ENCODE results near the gene CD276. TPM values are rescaled to one million over a fixed set of nuclear protein-coding genes. Genes with fewer than 3 reads are reported as not detected.
"Not testable (repeated sequence)": the region's sequence is repeated elsewhere in the genome, so short reads cannot be mapped to it uniquely, and the experiment has no call there.

Gene CD276
- polyA plus RNA-seq (2013, experiment 1 of 2): 267 TPM
- polyA plus RNA-seq (2013, experiment 2 of 2): 234 TPM

- Histone ChIP-seq H3K9me3 (ENCODE audit: control insufficient read depth, low read length) (no peaks in the 10 kb centered on the region), H3K36me3 (ENCODE audit: control insufficient read depth, insufficient read depth, low read length) (no peaks in the 10 kb centered on the region), H3K27ac (ENCODE audit: low read depth, low read length, severe bottlenecking) (peak within 1 kb of the TSS; percentile 95), H3K4me1 (ENCODE audit: control insufficient read depth, insufficient read depth, low read length, poor library complexity, severe bottlenecking) (peaks cover 45% of the 10 kb centered on the region), H3K4me3 (ENCODE audit: extremely low read depth, insufficient read depth, low read length, poor library complexity, severe bottlenecking) (peak within 1 kb of the TSS; percentile 86)
- WGBS, 2 experiments (ENCODE audit: insufficient coverage in 2 of 2): 0 to 1% methylated on average over 50 to 53 of the region's 69 CpGs
These were observed at the start of gene CD276 for GRCh38 chr15:73683777-73684580. TSS of gene CD276 (plus strand) at chr15:73684383. CDS start at chr15:73699640, 15,257 bp downstream.

GRCh38 chr15:73637527-73637926 lies 46.7 kb upstream of the CD276 start:
- H3K4me3 ChIP-seq (ENCODE audit: extremely low read depth, insufficient read depth, low read length, poor library complexity, severe bottlenecking): no peak overlapping the region
- H3K4me1 ChIP-seq (ENCODE audit: control insufficient read depth, insufficient read depth, low read length, poor library complexity, severe bottlenecking): peaks cover 15% of the 10 kb centered on the region
- WGBS, 2 experiments (ENCODE audit: insufficient coverage in 2 of 2): 20 to 90% methylated on average over 1 to 2 of the region's 2 CpGs
- H3K36me3 ChIP-seq (ENCODE audit: control insufficient read depth, insufficient read depth, low read length): no peaks in the 10 kb centered on the region
- H3K9me3 ChIP-seq (ENCODE audit: control insufficient read depth, low read length): peaks cover 12% of the 10 kb centered on the region
- H3K27ac ChIP-seq (ENCODE audit: low read depth, low read length, severe bottlenecking): no peak overlapping the region

- not testable (repeated sequence) for H3K36me3 ChIP-seq (ENCODE audit: control insufficient read depth, insufficient read depth, low read length); H3K27ac ChIP-seq (ENCODE audit: low read depth, low read length, severe bottlenecking); H3K4me1 ChIP-seq (ENCODE audit: control insufficient read depth, insufficient read depth, low read length, poor library complexity, severe bottlenecking); H3K4me3 ChIP-seq (ENCODE audit: extremely low read depth, insufficient read depth, low read length, poor library complexity, severe bottlenecking)
- peaks cover 12% of the 10 kb centered on the region for H3K9me3 ChIP-seq (ENCODE audit: control insufficient read depth, low read length)
- 97 to 100% methylated on average over 4 to 5 of the region's 5 CpGs for WGBS, 2 experiments (ENCODE audit: insufficient coverage in 2 of 2)
These were observed 44.7 kb upstream of the CD276 start for GRCh38 chr15:73639464-73639863.

GRCh38 chr15:73647259-73648013 lies 36.7 kb upstream of the CD276 start:
- H3K4me3 ChIP-seq (ENCODE audit: extremely low read depth, insufficient read depth, low read length, poor library complexity, severe bottlenecking): no peak overlapping the region
- H3K36me3 ChIP-seq (ENCODE audit: control insufficient read depth, insufficient read depth, low read length): no peaks in the 10 kb centered on the region
- H3K9me3 ChIP-seq (ENCODE audit: control insufficient read depth, low read length): no peaks in the 10 kb centered on the region
- 79 to 88% methylated on average over 3 to 5 of the region's 6 CpGs for WGBS, 2 experiments (ENCODE audit: insufficient coverage in 2 of 2)
- H3K4me1 ChIP-seq (ENCODE audit: control insufficient read depth, insufficient read depth, low read length, poor library complexity, severe bottlenecking): peaks cover 4% of the 10 kb centered on the region
- no peak overlapping the region for H3K27ac ChIP-seq (ENCODE audit: low read depth, low read length, severe bottlenecking)

GRCh38 chr15:73648014-73648295 lies 36.2 kb upstream of the CD276 start:
- H3K9me3 ChIP-seq (ENCODE audit: control insufficient read depth, low read length): no peaks in the 10 kb centered on the region
- H3K36me3 ChIP-seq (ENCODE audit: control insufficient read depth, insufficient read depth, low read length): no peaks in the 10 kb centered on the region
- peaks cover 4% of the 10 kb centered on the region for H3K4me1 ChIP-seq (ENCODE audit: control insufficient read depth, insufficient read depth, low read length, poor library complexity, severe bottlenecking)
- H3K27ac ChIP-seq (ENCODE audit: low read depth, low read length, severe bottlenecking): no peak overlapping the region
- H3K4me3 ChIP-seq (ENCODE audit: extremely low read depth, insufficient read depth, low read length, poor library complexity, severe bottlenecking): no peak overlapping the region
- 75 to 100% methylated on average over 1 of the region's 2 CpGs for WGBS, 2 experiments (ENCODE audit: insufficient coverage in 2 of 2)

- no peaks in the 10 kb centered on the region for H3K36me3 ChIP-seq (ENCODE audit: control insufficient read depth, insufficient read depth, low read length)
These were observed 33.6 kb upstream of the CD276 start for GRCh38 chr15:73650416-73651126.

GRCh38 chr15:73654659-73655058 lies 29.5 kb upstream of the CD276 start:
- H3K4me3 ChIP-seq (ENCODE audit: extremely low read depth, insufficient read depth, low read length, poor library complexity, severe bottlenecking): no peak overlapping the region
- no peak overlapping the region for H3K27ac ChIP-seq (ENCODE audit: low read depth, low read length, severe bottlenecking)
- H3K4me1 ChIP-seq (ENCODE audit: control insufficient read depth, insufficient read depth, low read length, poor library complexity, severe bottlenecking): no peaks in the 10 kb centered on the region
- 80 to 89% methylated on average over 1 of the region's 3 CpGs for WGBS, 2 experiments (ENCODE audit: insufficient coverage in 2 of 2)
- no peaks in the 10 kb centered on the region for H3K9me3 ChIP-seq (ENCODE audit: control insufficient read depth, low read length)
- H3K36me3 ChIP-seq (ENCODE audit: control insufficient read depth, insufficient read depth, low read length): no peaks in the 10 kb centered on the region

More at GRCh38 chr15:73650416-73651126, 33.6 kb upstream of the CD276 start:
- H3K9me3 ChIP-seq (ENCODE audit: control insufficient read depth, low read length): no peaks in the 10 kb centered on the region
- 94 to 100% methylated on average over 1 to 3 of the region's 3 CpGs for WGBS, 2 experiments (ENCODE audit: insufficient coverage in 2 of 2)
- H3K4me3 ChIP-seq (ENCODE audit: extremely low read depth, insufficient read depth, low read length, poor library complexity, severe bottlenecking): no peak overlapping the region
- H3K27ac ChIP-seq (ENCODE audit: low read depth, low read length, severe bottlenecking): no peak overlapping the region
- peaks cover 4% of the 10 kb centered on the region for H3K4me1 ChIP-seq (ENCODE audit: control insufficient read depth, insufficient read depth, low read length, poor library complexity, severe bottlenecking)

- no peak overlapping the region for H3K27ac ChIP-seq (ENCODE audit: low read depth, low read length, severe bottlenecking)
- no CpG with 5 or more reads among the region's 2 CpGs for WGBS, 2 experiments (ENCODE audit: insufficient coverage in 2 of 2)
- no peaks in the 10 kb centered on the region for H3K36me3 ChIP-seq (ENCODE audit: control insufficient read depth, insufficient read depth, low read length)
- no peaks in the 10 kb centered on the region for H3K9me3 ChIP-seq (ENCODE audit: control insufficient read depth, low read length)
- no peaks in the 10 kb centered on the region for H3K4me1 ChIP-seq (ENCODE audit: control insufficient read depth, insufficient read depth, low read length, poor library complexity, severe bottlenecking)
- no peak overlapping the region for H3K4me3 ChIP-seq (ENCODE audit: extremely low read depth, insufficient read depth, low read length, poor library complexity, severe bottlenecking)
These were observed 28.5 kb upstream of the CD276 start for GRCh38 chr15:73655724-73656123.

- H3K36me3 ChIP-seq (ENCODE audit: control insufficient read depth, insufficient read depth, low read length): no peaks in the 10 kb centered on the region
- H3K27ac ChIP-seq (ENCODE audit: low read depth, low read length, severe bottlenecking): no peak overlapping the region
- WGBS, 2 experiments (ENCODE audit: insufficient coverage in 2 of 2): 83% methylated on average over 1 of the region's 1 CpG; no CpG with 5 or more reads in 1 of the 2 experiments
- H3K4me3 ChIP-seq (ENCODE audit: extremely low read depth, insufficient read depth, low read length, poor library complexity, severe bottlenecking): no peak overlapping the region
- peaks cover 3% of the 10 kb centered on the region for H3K9me3 ChIP-seq (ENCODE audit: control insufficient read depth, low read length)
- H3K4me1 ChIP-seq (ENCODE audit: control insufficient read depth, insufficient read depth, low read length, poor library complexity, severe bottlenecking): no peaks in the 10 kb centered on the region
These were observed 25.5 kb upstream of the CD276 start for GRCh38 chr15:73658645-73659044.

GRCh38 chr15:73660455-73660854 lies 23.7 kb upstream of the CD276 start:
- Histone ChIP-seq H3K4me1 (ENCODE audit: control insufficient read depth, insufficient read depth, low read length, poor library complexity, severe bottlenecking) (no peaks in the 10 kb centered on the region), H3K9me3 (ENCODE audit: control insufficient read depth, low read length) (peaks cover 3% of the 10 kb centered on the region), H3K36me3 (ENCODE audit: control insufficient read depth, insufficient read depth, low read length) (no peaks in the 10 kb centered on the region), H3K27ac (ENCODE audit: low read depth, low read length, severe bottlenecking) (no peak overlapping the region), H3K4me3 (ENCODE audit: extremely low read depth, insufficient read depth, low read length, poor library complexity, severe bottlenecking) (no peak overlapping the region)
